K562 (cell line): Measurements from ENCODE around the gene IFI30. TPM values are rescaled to one million over a fixed set of nuclear protein-coding genes. Genes with fewer than 3 reads are reported as not detected.

Experiments used
- FOS ChIP-seq: IDR thresholded peaks from 3 replicates; pipeline ENCODE4 v1.6.1; 2011; ENCODE audit not compliant: insufficient read length; ENCODE audit errors: extremely low read depth
- GTF2F1 ChIP-seq: IDR thresholded peaks from 2 replicates; pipeline ENCODE4 v1.6.1; 2011; ENCODE audit warnings: low read depth, low read length, improper control_type of control experiment
- HLTF ChIP-seq: fragments of 450-650 bp; IDR thresholded peaks from 2 replicates; pipeline ENCODE4 v1.6.1; 2016
- HNRNPLL ChIP-seq: fragments of 200-400 bp; formaldehyde crosslinking; IDR thresholded peaks from 2 replicates; pipeline ENCODE4 v1.6.1; 2017; ENCODE audit warnings: low read length, low read depth, mild to moderate bottlenecking; ENCODE audit not compliant: poor library complexity, severe bottlenecking
- LARP7 ChIP-seq: fragments of 450-650 bp; IDR thresholded peaks from 2 replicates; pipeline ENCODE4 v1.6.1; 2016
- MITF ChIP-seq: IDR thresholded peaks from 2 replicates; pipeline ENCODE4 v1.6.1; 2014; ENCODE audit warnings: antibody characterized with exemption
- NRF1 ChIP-seq, 2 experiments: fragments of 450-650 bp; IDR thresholded peaks in 1 of 2; conservative IDR thresholded peaks in 1 of 2; 2 replicates each; pipeline ENCODE4 v1.6.1; 2014; ENCODE audit warnings: mild to moderate bottlenecking in 2 of 2
- PTRF ChIP-seq: fragments of 450-650 bp; IDR thresholded peaks from 2 replicates; pipeline ENCODE4 v1.6.1; 2016; ENCODE audit warnings: mild to moderate bottlenecking, missing genetic modification characterization, missing compliant biosample characterization
- RBFOX2 ChIP-seq: fragments of 200-400 bp; formaldehyde crosslinking; IDR thresholded peaks from 2 replicates; pipeline ENCODE4 v1.6.1; 2017; ENCODE audit warnings: low read depth, mild to moderate bottlenecking, low read length, moderate library complexity
- SFPQ ChIP-seq: fragments of 200-400 bp; formaldehyde crosslinking; IDR thresholded peaks from 2 replicates; pipeline ENCODE4 v1.6.1; 2017; ENCODE audit warnings: mild to moderate bottlenecking, low read depth, low read length, moderate library complexity
- SREBF1 ChIP-seq: fragments of 150-350 bp; IDR thresholded peaks from 2 replicates; pipeline ENCODE4 v1.6.1; 2014; ENCODE audit warnings: antibody characterized with exemption, low read depth, low read length, borderline replicate concordance
- ZNF609 ChIP-seq: sonication (generic); formaldehyde crosslinking; IDR thresholded peaks from 2 replicates; pipeline ENCODE4 v1.8.1; 2023; ENCODE audit warnings: missing genetic modification reagents, mild to moderate bottlenecking, borderline replicate concordance
- ZNF79 ChIP-seq: fragments of 250-450 bp; sonication (Bioruptor Pico); IDR thresholded peaks from 2 replicates; pipeline ENCODE4 v1.4.0; 2020; ENCODE audit warnings: low read depth, mild to moderate bottlenecking, moderate library complexity
- polyA plus RNA-seq, 8 experiments: library from polyadenylated mRNA; depleted of rRNA in 4 of 8; stranded (reverse) in 5 of 8; unstranded in 3 of 8; fragments of >200 nt; fragmentation: Nextera tagmentation in 2 of 8; fragmentation: Illumina TruSeq in 1 of 8; extraction: Ambion mirVana in 2 of 8; extraction: Trizol in 1 of 8; gene quantifications; 2 replicates each; pipeline versions ENCODE4 v1.2.1 to v1.2.3, GENCODE V29; 2011 to 2014; ENCODE audit warnings: inconsistent platforms in 1 of 8, missing spikeins in 1 of 8
- total RNA-seq, 7 experiments: library from RNA; depleted of rRNA in 6 of 7; stranded (reverse); fragments of >200 nt in 6 of 7; fragmentation: Illumina TruSeq in 2 of 7; extraction: Trizol in 2 of 7; gene quantifications; 2 replicates each; pipeline versions ENCODE4 v1.2.1 to v1.2.3, GENCODE V29; 2011 to 2021; ENCODE audit warnings: low replicate concordance in 1 of 7
- TF ChIP-seq, protein P1 (sequence below): fragments of 450-650 bp; IDR thresholded peaks from 2 replicates; pipeline ENCODE4 v1.6.1; 2014; ENCODE audit warnings: low read depth, mild to moderate bottlenecking, moderate library complexity, borderline replicate concordance
- TF ChIP-seq, protein P2 (sequence below): sonication (generic); formaldehyde crosslinking; IDR thresholded peaks from 2 replicates; pipeline ENCODE4 v1.5.0; 2020; ENCODE audit warnings: missing genetic modification reagents

The IFI30 gene
- total and polyA plus RNA-seq, 9 of the 15 experiments (the other 6 are each of a cell fraction or from before 2014, with no cell fraction given): 63.7 to 430 (median 109) TPM

DNA sequence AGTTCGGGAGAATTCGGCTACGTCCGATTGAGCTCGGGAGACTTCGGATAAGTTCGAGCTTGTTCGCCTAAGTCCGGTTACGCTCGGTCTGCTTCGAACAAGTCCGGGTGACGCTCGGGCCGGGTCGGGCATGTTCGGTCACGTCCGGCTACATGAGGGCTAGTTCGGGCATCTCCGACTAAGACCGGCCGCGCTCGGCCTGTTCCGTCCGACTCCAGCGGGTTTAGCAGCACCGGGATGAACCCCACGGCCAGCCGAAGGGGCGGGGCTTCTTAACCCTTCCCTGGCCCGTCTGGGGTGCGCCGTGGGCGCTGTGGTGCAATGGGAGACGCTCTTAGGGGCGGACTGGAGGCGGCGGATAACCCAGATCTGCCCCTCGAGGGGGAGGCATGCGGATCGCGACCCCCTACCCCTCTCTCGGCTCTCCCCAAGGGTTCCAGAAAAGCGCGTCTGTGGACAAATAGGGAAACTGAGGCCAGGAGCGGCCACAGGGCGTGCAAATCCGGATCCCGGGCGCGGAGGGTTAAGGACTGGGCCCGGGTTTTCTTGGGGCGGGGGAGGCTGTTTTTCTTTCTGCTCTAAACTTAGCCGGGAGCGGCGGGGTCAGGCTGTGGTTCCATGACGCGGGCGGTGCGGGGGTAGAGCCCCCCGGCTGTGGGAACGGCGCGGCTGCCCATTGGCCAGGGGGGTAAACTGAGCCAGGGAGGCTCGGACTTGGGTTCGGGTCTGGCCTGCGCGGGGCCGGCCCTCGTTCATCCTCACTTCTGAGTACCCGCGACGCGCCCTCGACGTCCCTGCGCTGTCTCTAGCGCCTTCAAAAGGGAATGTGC is 51.1 kb downstream of the IFI30 start (continued):
- TF ChIP-seq NRF1 (conservative IDR thresholded peaks at IDR 0.05 in 1 of 2, IDR thresholded peaks at IDR 0.05 in 1 of 2) (peak; percentile 55 to 64; a peak in 3 of 4 replicates), GTF2F1 (no peak), PTRF (tag) (no peak), SFPQ (no peak), MITF (no peak), LARP7 (no peak), RBFOX2 (no peak; the same call in 1 of the 2 replicates), ZNF609 (CRISPR knock-in tag) (no peak), HNRNPLL (no peak), ZNF79 (CRISPR knock-in tag) (no peak), HLTF (no peak), FOS (no peak), SREBF1 (no peak)
- TF ChIP-seq, protein P1, sequence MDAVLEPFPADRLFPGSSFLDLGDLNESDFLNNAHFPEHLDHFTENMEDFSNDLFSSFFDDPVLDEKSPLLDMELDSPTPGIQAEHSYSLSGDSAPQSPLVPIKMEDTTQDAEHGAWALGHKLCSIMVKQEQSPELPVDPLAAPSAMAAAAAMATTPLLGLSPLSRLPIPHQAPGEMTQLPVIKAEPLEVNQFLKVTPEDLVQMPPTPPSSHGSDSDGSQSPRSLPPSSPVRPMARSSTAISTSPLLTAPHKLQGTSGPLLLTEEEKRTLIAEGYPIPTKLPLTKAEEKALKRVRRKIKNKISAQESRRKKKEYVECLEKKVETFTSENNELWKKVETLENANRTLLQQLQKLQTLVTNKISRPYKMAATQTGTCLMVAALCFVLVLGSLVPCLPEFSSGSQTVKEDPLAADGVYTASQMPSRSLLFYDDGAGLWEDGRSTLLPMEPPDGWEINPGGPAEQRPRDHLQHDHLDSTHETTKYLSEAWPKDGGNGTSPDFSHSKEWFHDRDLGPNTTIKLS: no peak
- TF ChIP-seq, protein P2, sequence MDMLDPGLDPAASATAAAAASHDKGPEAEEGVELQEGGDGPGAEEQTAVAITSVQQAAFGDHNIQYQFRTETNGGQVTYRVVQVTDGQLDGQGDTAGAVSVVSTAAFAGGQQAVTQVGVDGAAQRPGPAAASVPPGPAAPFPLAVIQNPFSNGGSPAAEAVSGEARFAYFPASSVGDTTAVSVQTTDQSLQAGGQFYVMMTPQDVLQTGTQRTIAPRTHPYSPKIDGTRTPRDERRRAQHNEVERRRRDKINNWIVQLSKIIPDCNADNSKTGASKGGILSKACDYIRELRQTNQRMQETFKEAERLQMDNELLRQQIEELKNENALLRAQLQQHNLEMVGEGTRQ: no peak
